GM21447 (cell line): Measurements from ENCODE around the gene PGBD1.

ENCODE experiments used
- ATAC-seq: cut with Tn5 transposase; IDR thresholded peaks from one replicate; pipeline ENCODE4 v1.9.1; 2021; ENCODE audit not compliant: unreplicated experiment

The PGBD1 gene

DNA sequence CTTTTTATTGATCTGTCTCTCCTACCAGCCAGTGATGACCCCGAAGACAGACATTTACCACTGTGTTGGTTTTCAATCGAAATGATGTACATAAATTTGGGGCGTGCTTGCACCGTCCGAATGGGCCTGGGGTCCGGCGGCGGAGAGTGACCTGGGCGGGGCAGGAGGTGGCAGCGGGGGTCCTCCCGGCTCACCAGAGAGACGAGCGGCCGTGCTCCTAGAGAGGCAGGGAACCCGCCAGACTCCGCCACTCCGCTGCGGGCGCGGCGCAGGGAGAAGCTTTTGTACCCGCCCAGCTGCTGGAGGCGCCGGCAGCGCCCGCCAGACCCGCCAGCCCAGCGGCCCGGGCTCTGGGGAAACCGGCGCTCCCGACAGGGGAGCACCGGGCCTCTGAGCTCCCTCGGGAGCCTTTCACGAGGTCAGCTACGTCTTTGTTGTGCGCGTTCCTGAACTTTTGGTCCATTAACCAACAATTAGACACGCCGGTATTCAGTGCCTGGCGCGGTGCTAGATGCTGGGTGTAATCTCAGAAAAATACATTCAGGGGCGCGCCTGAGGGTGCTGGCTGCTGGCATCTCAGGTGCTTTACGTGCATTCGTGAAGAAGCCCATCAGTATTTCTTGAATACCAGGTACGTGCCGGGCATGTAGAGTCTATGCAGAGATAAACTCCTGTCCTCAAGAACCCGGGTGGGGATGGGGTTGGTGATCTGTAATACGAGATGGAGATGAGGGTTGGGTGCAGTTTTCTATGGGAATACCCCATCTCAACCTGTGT lies at the start of gene PGBD1:
Gene PGBD1, plus strand, starts transcription at position 285 of the 777 bp plus-strand sequence. CDS start 2,242 bp downstream, outside the sequence.
- peak; percentile 78 for ATAC-seq

- ATAC-seq, result no peak
These were observed 48.6 kb upstream of the PGBD1 start for GRCh38 chr6:28232785-28233184.

GRCh38 chr6:28235912-28236452 lies 45.4 kb upstream of the PGBD1 start:
- ATAC-seq, result no peak

DNA sequence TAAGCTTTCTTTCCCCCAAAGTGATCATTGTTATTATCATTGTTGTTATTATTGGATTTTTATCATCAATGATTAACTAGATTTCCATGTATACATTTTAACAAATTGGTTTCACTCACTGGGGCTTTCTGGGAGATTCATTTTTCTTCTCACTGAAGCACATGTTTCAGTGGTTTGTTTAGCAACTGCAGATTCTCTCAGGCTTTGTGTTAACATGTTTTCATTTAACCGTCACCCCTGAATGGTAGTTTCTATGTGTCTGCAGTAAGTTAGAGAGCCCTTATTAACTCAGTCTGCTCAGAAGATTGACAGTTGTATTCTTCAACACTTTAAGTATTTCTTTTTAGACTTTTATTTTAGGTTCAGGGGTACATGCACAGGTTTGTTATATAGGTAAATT lies 41.7 kb upstream of the PGBD1 start:
- no peak for ATAC-seq

DNA sequence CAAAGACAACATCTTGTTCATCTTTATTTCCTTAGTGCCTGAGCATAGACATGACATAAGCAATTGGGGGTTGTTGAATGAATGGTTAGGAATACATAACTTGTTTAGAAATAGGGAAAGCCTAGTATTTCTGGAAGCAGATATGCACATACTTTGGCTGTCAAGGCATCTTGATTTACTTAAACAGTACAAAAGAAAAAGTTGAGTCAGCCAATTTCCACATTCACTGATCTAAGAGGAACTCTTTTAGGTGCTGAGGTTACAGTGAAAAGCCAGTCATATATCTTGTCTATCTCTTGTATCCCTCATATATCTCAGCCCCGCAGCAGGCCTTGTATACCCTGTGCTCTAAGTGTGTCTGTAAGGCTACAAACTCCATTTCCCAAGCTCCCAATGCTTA lies 40.9 kb upstream of the PGBD1 start:
- no peak for ATAC-seq

GRCh38 chr6:28243946-28244345 lies 37.4 kb upstream of the PGBD1 start:
- no peak for ATAC-seq

DNA sequence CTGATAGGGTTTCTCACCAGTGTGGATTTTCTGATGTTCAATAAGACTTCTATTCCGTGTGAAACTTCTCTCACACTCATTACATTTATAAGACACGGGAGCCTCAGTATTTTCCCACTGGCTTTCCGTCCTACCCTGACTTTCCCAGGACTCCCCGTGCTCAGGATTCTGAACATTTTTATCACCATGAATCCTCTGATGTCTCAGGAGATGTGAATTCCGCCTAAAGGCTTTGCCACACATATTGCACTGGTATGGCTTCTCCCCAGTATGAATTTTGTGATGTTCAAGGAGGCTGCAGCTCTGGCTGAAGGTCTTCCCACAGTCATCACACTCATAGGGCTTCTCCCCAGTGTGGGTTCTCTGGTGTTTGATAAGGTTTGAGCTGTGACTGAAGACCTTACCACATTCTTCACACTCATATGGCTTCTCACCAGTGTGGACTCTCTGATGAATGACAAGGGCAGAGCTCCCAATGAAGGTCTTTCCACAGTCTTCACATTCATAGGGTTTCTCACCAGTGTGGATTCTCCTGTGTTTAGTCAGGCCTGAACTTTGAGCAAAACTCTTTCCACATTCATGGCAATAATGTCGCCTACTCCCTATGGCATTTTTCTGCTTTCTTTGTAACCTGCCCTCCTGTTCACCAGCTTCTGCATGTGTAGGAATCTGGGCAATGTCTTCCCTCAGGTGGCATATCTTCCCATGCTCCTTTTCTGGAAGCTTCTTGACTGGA lies 36.0 kb upstream of the PGBD1 start:
- no peak for ATAC-seq

DNA sequence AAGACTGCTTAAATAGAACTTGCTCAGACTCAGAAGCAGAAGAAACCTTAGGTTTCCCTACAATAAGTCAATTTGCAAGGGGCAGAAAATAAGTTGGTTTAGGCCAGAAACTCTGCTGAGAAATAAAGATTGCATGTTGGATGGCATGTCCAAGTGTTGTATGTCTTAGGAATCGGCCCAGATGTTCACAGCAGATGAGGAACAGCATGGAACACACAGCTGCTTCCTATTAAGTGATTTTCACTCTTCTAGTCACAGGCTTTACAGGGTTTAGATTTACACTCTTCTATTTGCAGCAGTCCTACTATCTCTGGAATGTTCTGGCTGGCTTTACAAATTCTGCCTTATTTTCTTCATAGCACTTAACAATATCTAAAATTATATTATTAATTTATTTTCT lies 32.5 kb upstream of the PGBD1 start:
- ATAC-seq, result no peak

DNA sequence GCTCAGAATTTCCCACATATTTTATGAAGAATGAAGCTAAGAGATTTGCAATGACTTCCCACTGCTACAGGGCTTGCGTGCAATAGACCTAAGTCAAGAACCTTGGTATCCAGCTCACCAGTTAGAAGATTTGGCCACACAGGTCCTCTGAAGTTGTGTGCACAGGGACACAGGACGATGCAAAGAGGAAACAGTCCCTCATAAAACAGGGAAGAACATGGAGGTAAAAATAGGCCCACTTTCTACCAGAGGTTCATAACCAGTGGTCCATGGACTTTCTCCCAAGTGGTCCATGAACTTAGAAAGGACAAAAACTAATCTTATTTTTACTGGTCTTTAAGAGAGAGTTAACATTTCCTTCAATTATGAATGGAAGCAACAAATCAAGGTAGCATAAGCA lies 30.6 kb upstream of the PGBD1 start:
- no peak for ATAC-seq

DNA sequence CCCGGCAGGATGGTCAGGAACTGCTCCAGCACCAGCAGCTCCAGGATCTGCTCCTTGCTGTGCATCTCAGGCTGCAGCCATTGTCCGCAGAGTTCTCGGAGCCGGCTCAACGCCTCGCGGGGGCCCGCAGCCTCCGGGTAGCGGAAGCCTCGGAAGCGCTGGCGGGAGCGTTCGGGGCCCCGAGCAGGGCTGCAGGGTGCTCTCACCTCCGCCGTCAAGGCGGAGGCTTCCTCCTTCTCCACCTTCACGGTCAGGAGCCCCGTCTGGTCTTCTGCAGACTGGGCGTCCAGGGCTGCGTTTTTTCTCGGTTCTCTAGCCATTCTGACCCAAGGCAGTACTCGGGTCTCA lies 29.7 kb upstream of the PGBD1 start:
- ATAC-seq, result peak; percentile 49

GRCh38 chr6:28252009-28252975 lies 29.1 kb upstream of the PGBD1 start, which contains the start of gene ZKSCAN4:
Gene ZKSCAN4 (minus strand): TSS chr6:28252269. CDS start chr6:28251980, 289 bp downstream.
- ATAC-seq, result peak; percentile 86

DNA sequence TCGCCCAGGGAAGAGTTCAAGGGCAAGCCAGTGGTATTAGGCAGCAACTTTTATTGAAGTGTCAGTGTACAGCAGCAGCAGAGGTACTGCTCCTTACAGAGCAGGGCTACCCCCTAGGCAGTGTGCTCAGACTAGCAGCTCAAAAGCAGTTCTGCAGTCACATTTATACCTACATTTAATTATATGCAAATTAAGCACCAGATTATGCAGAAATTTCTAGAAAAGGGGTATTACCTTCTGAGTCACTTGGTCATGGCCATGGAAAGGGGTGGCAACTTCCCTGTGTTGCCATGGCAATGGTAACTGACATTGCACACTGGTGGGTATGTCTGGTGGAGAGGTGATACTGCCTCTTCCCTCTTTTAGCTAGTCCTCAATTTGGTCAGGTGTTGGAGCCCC lies 27.3 kb upstream of the PGBD1 start:
- ATAC-seq, result no peak

GRCh38 chr6:28257042-28257441 lies 24.3 kb upstream of the PGBD1 start:
- ATAC-seq, result no peak

- no peak for ATAC-seq
These were observed 22.2 kb upstream of the PGBD1 start, which contains the start of gene NKAPL for GRCh38 chr6:28258877-28259777. Gene NKAPL (plus strand): TSS chr6:28259297. CDS start chr6:28259372, 75 bp downstream.

- no peak for ATAC-seq
These were observed 17.4 kb upstream of the PGBD1 start for GRCh38 chr6:28263922-28264321.

- no peak for ATAC-seq
These were observed 16.5 kb upstream of the PGBD1 start for GRCh38 chr6:28264834-28265401.

GRCh38 chr6:28266563-28266961 lies 14.8 kb upstream of the PGBD1 start:
- no peak for ATAC-seq

DNA sequence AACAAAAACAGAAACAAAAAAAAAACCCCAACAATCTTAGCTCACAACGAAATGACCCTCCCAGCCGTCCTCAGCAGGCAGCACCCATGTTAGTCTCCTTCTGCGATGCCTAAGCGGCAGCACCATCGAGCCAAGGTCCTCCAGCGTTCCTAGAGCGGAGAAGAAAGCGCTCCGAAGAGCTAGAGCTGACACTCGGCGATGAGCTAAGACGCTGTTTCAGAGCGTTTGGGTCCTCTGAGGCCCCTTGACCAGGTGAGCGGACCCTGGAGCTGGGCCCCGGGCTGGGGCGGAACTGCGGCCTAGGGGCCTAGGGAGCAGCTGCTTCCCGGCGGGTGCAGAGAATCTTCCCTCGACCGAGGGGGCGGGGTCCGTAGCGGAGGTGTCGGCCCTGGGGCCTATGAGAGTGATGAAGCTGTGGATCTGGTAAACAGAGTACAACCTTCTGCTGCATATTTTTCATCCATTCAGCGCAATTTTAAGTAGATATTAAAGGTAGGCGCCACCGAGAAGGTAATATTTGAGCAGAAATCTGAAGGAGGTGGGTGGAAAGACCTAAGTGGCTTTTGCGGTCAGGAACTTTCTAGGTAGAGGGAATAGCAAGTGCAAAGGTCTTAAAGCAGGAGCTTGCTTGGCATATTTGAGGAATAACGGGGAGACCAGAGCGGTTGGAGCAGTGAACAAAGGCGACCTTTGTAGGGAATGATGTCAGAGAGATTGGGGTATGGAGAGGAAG lies 14.2 kb upstream of the PGBD1 start, which contains the start of gene ZSCAN26:
Gene ZSCAN26, plus strand, starts transcription at position 182 of the 733 bp plus-strand sequence. CDS start 4,777 bp downstream, outside the sequence.
- ATAC-seq, result peak; percentile 92

DNA sequence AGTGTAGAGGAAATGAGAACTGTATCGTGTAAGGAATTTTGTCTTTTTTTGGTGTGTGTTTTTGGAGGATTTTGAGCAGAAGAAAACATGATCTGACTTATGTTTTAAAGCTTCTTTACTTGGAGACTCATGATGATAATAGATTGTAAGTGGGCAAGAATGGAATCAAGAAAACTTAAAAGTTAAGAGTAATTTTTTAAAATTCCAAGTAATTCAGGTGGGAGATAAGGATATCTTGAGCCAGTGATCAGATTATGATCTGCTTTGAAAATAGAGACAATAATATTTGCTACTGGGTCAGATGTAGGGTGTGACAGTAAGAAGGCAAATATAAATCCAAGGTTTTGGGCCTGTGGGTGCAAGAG lies 13.7 kb upstream of the PGBD1 start:
- ATAC-seq, result no peak
